ENCODE data around the gene PAK3. TPM values are rescaled to one million over a fixed set of nuclear protein-coding genes. Genes with fewer than 3 reads are reported as not detected.

The PAK3 gene
- total and polyA plus RNA-seq, 2 of the 8 experiments (the other 6 are each of a cell fraction or from before 2014, with no cell fraction given), result 0.80 to 7.2 TPM

DNA sequence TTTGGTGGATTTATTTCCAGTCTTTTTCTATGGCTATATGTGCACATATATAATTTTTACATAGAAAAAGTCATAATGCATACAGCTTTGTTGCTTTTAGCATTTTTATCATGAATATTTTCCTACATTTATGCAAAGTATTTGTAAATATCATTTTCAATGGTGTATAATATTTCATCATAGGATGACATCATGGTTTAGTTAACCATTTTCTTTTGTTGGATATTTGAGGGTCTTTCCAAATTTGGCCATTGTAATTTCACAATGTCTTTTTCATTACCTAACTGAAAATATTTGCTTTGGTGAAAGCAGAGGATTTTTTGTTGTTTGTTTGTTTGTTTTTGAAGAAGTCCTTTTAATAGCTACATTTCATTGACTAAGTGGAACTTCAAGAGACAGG is 31.0 kb downstream of the PAK3 start (continued):
- TF ChIP-seq RNF2 (IDR thresholded peaks at IDR 0.05; ENCODE audit: borderline replicate concordance, low read depth, low read length, missing control alignments, poor library complexity, severe bottlenecking), result no peak
